ENCODE data around the gene RAB39A. TPM values are rescaled to one million over a fixed set of nuclear protein-coding genes. Genes with fewer than 3 reads are reported as not detected.

Gene RAB39A
- total and polyA plus RNA-seq, 11 donors, result 0.19 to 4.7 (median 0.32) TPM; not detected in 2

DNA sequence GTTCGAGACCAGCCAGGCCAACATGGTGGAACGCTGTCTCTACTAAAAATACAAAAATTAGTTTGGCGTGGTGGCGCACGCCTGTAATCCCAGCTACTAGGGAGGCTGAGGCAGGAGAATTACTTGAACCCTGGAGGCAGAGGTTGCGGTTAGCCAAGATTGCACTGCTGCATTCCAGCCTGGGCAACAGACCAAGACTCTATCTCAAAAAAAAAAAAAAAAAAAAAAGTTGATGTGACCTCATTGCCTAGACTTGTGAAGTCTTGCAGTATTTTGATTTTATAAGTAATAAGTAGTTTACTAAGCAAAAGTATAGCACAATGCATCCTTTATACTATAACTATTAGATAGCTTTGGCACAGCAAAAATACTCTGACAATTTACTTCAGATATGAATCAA is 70.5 kb downstream of the RAB39A start:
- Histone ChIP-seq H3K9me3 (no peaks in the 10 kb centered on the region), H3K36me3 (no peaks in the 10 kb centered on the region), H3K4me1 (no peaks in the 10 kb centered on the region), H3K27me3 (no peaks in the 10 kb centered on the region), H3K4me3 (no peak overlapping the region), H3K27ac (no peak overlapping the region)
- intact Hi-C loops (cut with DNase I), result no loop called here
- 90 to 95% (median 91%) methylated on average over 6 of the region's 6 CpGs for WGBS, 4 donors
- DNase-seq (no peak), ATAC-seq (no peak)
- TF ChIP-seq POLR2A (IDR thresholded peaks at IDR 0.05), result no peak
- TF ChIP-seq, protein P1, sequence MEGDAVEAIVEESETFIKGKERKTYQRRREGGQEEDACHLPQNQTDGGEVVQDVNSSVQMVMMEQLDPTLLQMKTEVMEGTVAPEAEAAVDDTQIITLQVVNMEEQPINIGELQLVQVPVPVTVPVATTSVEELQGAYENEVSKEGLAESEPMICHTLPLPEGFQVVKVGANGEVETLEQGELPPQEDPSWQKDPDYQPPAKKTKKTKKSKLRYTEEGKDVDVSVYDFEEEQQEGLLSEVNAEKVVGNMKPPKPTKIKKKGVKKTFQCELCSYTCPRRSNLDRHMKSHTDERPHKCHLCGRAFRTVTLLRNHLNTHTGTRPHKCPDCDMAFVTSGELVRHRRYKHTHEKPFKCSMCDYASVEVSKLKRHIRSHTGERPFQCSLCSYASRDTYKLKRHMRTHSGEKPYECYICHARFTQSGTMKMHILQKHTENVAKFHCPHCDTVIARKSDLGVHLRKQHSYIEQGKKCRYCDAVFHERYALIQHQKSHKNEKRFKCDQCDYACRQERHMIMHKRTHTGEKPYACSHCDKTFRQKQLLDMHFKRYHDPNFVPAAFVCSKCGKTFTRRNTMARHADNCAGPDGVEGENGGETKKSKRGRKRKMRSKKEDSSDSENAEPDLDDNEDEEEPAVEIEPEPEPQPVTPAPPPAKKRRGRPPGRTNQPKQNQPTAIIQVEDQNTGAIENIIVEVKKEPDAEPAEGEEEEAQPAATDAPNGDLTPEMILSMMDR (IDR thresholded peaks at IDR 0.05), result no peak

DNA sequence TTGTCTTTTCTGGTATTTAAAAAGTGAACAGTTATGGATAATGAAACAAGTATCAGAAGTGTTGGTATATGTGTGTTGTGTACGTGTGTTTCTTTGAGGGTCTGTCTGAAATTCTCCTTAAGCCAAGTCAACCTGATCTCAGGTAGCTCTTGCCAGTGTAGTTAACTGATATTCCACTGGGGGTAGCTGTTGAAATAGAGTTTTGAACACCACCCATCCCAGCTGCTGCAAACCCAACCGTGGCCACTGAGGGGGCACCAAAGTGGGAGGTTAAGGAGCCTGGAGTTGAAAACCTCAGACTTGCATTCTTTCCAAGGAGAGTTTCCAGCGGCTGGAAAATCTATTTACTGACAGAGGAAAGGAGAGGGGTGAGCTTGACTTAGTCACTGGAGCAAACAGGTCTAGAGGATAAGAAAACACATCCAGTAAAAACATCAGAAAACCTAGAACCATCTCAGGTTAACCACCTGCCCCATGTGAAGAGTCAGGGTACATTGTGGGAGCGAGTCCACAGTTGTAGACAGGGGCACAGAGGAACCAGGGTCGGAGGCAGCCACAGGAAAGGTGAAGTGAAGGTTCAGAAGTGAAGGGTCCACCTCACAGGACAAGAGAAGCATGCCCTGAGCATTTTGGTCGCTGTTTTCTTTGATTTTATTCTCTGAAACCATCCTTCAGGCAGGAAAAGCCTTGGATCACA is 71.7 kb downstream of the RAB39A start:
- TF ChIP-seq POLR2A (IDR thresholded peaks at IDR 0.05), result no peak
- TF ChIP-seq, protein P1 (IDR thresholded peaks at IDR 0.05), result peak in 9 of 12 donors; percentile 7 to 40 (median 18)
- H3K9me3 ChIP-seq, result no peaks in the 10 kb centered on the region
- H3K27ac ChIP-seq, result no peak overlapping the region
- intact Hi-C loops (cut with DNase I), result loop anchor here in 6 of 10 donors (10.0 kb wide), 3 partner anchors 645 to 665 kb away; partner anchors contain the start of gene DDX10 (in 1 of the 6)
- no peak for DNase-seq
- no peaks in the 10 kb centered on the region for H3K36me3 ChIP-seq
- ATAC-seq, result peak in 2 of 4 donors; percentile 38 to 55
- H3K4me1 ChIP-seq, result no peaks in the 10 kb centered on the region
- no peak overlapping the region for H3K4me3 ChIP-seq
- WGBS, 4 donors, result 31 to 35% (median 33%) methylated on average over 6 of the region's 6 CpGs
- H3K27me3 ChIP-seq, result no peaks in the 10 kb centered on the region

DNA sequence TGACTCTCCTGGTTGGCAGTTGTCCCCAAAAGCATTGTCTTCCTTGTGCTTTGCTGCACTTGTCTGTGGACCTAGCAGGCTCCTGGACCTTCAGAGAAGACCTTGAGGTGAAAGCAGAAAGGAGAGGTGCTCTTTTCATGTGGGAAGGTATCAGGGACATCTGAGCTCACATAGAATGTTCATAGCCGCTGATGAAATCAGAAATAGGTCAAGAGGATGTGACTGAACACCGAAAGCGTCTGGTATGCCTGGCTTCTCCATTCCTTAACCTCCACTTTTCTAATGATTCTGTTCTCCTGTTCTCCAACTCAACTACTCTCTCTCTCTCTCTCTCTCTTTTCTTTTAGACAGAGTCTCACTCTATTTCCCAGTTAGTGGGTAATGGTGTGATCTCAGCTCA is 74.2 kb downstream of the RAB39A start:
- Histone ChIP-seq H3K9me3 (no peaks in the 10 kb centered on the region), H3K4me3 (no peak overlapping the region), H3K27ac (no peak overlapping the region), H3K4me1 (no peaks in the 10 kb centered on the region), H3K36me3 (no peaks in the 10 kb centered on the region), H3K27me3 (no peaks in the 10 kb centered on the region)
- intact Hi-C loops (cut with DNase I), result loop anchor here in 6 of 10 donors (10.0 kb wide), 3 partner anchors 642 to 662 kb away; partner anchors contain the start of gene DDX10 (in 1 of the 6)
- DNase-seq (no peak), ATAC-seq (no peak)
- no peak for TF ChIP-seq POLR2A (IDR thresholded peaks at IDR 0.05)
- TF ChIP-seq, protein P1 (IDR thresholded peaks at IDR 0.05), result no peak
- WGBS, 4 donors, result 78 to 95% (median 90%) methylated on average over 3 of the region's 3 CpGs

DNA sequence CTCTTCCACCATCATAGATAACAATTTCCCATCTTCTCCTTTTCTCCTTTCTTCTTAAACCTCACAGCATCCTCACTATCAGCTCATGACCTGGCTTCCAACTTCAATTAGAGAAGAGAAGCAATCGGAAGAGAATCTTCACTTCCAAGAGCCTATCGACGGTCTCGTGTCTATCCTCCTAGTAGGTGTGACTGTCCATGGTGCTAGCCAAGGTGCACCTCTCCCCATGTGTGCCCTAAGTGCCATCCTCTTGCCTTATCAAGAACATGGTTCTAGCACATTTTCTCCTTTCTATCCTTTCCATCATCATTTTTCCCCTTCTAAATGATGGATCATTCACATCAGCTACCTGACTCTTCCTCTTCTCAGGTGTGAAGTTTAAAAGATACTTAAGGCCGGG is 75.4 kb downstream of the RAB39A start:
- DNase-seq (no peak), ATAC-seq (no peak)
- intact Hi-C loops (cut with DNase I), result loop anchor here in 6 of 10 donors (10.0 kb wide), 3 partner anchors 641 to 661 kb away; partner anchors contain the start of gene DDX10 (in 1 of the 6)
- H3K4me1 ChIP-seq, result peaks cover 0 to 6% (median 0%) of the 10 kb centered on the region in 12 donors
- H3K27ac ChIP-seq, result no peak overlapping the region
- TF ChIP-seq, protein P1 (IDR thresholded peaks at IDR 0.05), result no peak
- TF ChIP-seq POLR2A (IDR thresholded peaks at IDR 0.05), result no peak
- no peaks in the 10 kb centered on the region for H3K27me3 ChIP-seq
- H3K4me3 ChIP-seq, result no peak overlapping the region
- no peaks in the 10 kb centered on the region for H3K9me3 ChIP-seq
- no peaks in the 10 kb centered on the region for H3K36me3 ChIP-seq
- 81 to 90% (median 85%) methylated on average over 5 of the region's 5 CpGs for WGBS, 4 donors

Measured in heart left ventricle (tissue), 16 donors.